GM12875 (cell line): ENCODE results near the gene RNF167.
"Not testable (repeated sequence)": the region's sequence is repeated elsewhere in the genome, so short reads cannot be mapped to it uniquely, and the experiment has no call there.

Experiments
- H3K4me3 ChIP-seq: one replicate; pipeline ENCODE4 v1.5.1; 2011; ENCODE audit warnings: low read depth, low read length, control low read depth
- CTCF ChIP-seq: IDR thresholded peaks from 2 replicates; pipeline ENCODE4 v1.5.1; 2011; ENCODE audit warnings: low read depth, mild to moderate bottlenecking, control low read depth, inconsistent platforms, low read length, moderate library complexity, borderline replicate concordance; ENCODE audit not compliant: insufficient read depth

Gene RNF167

GRCh38 chr17:4908301-4908700 lies 31.8 kb upstream of the RNF167 start:
- no peak for TF ChIP-seq CTCF
- H3K4me3 ChIP-seq = no peak overlapping the region

DNA sequence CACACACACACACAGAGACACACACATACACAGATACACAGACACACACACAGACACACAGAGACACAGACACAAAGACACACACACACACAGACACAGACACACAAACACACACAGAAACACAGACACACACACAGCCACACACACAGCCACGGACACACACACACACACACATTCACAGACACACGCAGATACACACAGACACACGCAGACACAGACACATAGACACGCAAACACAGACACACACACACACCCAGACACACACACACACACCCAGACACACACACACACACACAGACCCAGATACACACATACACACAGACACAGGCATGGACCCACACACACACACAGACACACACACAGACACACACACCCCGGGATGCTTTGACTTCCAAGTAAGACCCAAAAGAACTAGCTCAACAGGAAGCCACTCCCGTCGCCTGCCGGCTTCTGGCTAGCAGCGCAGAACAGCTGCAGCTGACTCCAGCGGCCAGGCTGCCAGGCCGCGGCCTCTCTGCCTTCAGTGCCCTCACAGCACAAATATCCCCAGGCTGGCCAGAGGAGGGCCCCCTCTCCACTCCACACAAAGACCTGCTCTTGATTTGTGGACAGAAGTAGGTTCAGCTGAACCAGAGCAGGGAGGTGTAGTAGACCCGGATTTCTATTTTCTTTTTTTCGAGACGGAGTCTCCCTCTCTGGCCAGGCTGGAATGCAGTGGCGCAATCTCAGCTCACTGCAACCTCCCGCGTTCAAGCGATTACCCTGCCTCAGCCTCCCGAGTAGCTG lies 31.2 kb upstream of the RNF167 start:
- no peak overlapping the region for H3K4me3 ChIP-seq

GRCh38 chr17:4913994-4914393 lies 26.1 kb upstream of the RNF167 start:
- TF ChIP-seq CTCF = no peak
- H3K4me3 ChIP-seq = no peak overlapping the region

More for the DNA sequence above, 31.2 kb upstream of the RNF167 start:
- TF ChIP-seq CTCF = peak; percentile 80

GRCh38 chr17:4914551-4914950 lies 25.5 kb upstream of the RNF167 start:
- not testable (repeated sequence) for H3K4me3 ChIP-seq

DNA sequence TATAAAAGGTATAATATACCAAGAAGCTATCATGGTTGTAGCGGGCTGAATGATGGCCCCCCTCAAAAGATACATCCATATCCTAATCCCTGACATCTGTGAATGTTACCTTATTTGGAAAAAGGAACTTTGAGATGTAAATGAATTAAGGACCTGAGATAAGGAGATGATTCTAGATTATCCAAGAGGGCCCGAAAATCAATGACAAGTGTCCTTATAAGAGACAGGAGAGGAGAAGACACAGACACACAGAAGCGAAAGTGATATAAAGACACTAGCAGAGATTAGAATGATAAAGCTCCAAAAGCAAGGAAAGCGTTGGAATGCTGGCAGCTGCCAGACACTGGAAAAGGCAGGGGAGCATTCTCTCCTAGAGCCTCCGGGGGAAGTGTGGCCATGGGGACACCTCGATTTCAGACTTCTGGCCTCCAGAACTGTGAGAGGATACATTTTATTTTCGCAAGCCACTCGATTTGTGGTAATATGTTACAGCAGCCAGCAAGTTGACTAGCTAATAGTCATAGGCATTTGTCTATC lies 20.5 kb upstream of the RNF167 start:
- no peak for TF ChIP-seq CTCF
- H3K4me3 ChIP-seq = no peak overlapping the region

GRCh38 chr17:4920351-4921048 lies 19.6 kb upstream of the RNF167 start:
- H3K4me3 ChIP-seq = no peak overlapping the region
- no peak for TF ChIP-seq CTCF

GRCh38 chr17:4921320-4921719 lies 18.7 kb upstream of the RNF167 start:
- no peak overlapping the region for H3K4me3 ChIP-seq

GRCh38 chr17:4926577-4927335 lies 13.3 kb upstream of the RNF167 start:
- not testable (repeated sequence) for H3K4me3 ChIP-seq

More at GRCh38 chr17:4921320-4921719, 18.7 kb upstream of the RNF167 start:
- TF ChIP-seq CTCF = no peak
